Type B pancreatic cell (in vitro differentiated cells): ENCODE results near the gene RFC5. TPM values are rescaled to one million over a fixed set of nuclear protein-coding genes. Genes with fewer than 3 reads are reported as not detected.
"Not testable (repeated sequence)": the region's sequence is repeated elsewhere in the genome, so short reads cannot be mapped to it uniquely, and the experiment has no call there.

ENCODE experiments used
- DNase-seq: peaks from one replicate; pipeline ENCODE4 v3.0.0; 2021; ENCODE audit warnings: mixed read lengths; ENCODE audit not compliant: unreplicated experiment; ENCODE audit errors: extremely low spot score
- H3K27ac Mint-ChIP-seq: 2 replicates; pipeline ENCODE4 v1.8.0; 2021; ENCODE audit warnings: mild to moderate bottlenecking, mixed read lengths
- H3K27me3 Mint-ChIP-seq: 2 replicates; pipeline ENCODE4 v1.8.0; 2021; ENCODE audit warnings: mixed read lengths
- H3K36me3 Mint-ChIP-seq: 2 replicates; pipeline ENCODE4 v1.8.0; 2021; ENCODE audit warnings: mixed read lengths
- H3K4me1 Mint-ChIP-seq: one replicate; pipeline ENCODE4 v1.8.0; 2021; ENCODE audit warnings: mixed read lengths; ENCODE audit not compliant: unreplicated experiment
- H3K4me3 Mint-ChIP-seq: 2 replicates; pipeline ENCODE4 v1.8.0; 2021; ENCODE audit warnings: mild to moderate bottlenecking, mixed read lengths
- H3K9me3 Mint-ChIP-seq: 2 replicates; pipeline ENCODE4 v1.8.0; 2021; ENCODE audit warnings: mixed read lengths
- CTCF ChIP-seq: fragments of 200-600 bp; sonication (generic); conservative IDR thresholded peaks from 2 replicates; pipeline ENCODE4 v1.5.0; 2021; ENCODE audit warnings: antibody characterized with exemption, mild to moderate bottlenecking
- total RNA-seq: library from RNA; stranded (reverse); gene quantifications from 2 replicates; pipeline ENCODE4 v1.2.1, GENCODE V29; 2021; ENCODE audit warnings: low replicate concordance

Gene RFC5
- total RNA-seq, 1 donor from 2014 or later = 41.9 TPM

GRCh38 chr12:117998719-117999118 lies 17.8 kb upstream of the RFC5 start:
- H3K4me3 Mint-ChIP-seq = no peak overlapping the region
- H3K27me3 Mint-ChIP-seq = peaks cover 6% of the 10 kb centered on the region
- no peaks in the 10 kb centered on the region for H3K9me3 Mint-ChIP-seq
- DNase-seq = no peak
- H3K36me3 Mint-ChIP-seq = no peaks in the 10 kb centered on the region
- H3K4me1 Mint-ChIP-seq = no peaks in the 10 kb centered on the region
- no peak for TF ChIP-seq CTCF
- no peak overlapping the region for H3K27ac Mint-ChIP-seq

GRCh38 chr12:117999806-118000205 lies 16.7 kb upstream of the RFC5 start:
- not testable (repeated sequence) for H3K27ac Mint-ChIP-seq, H3K9me3 Mint-ChIP-seq, H3K36me3 Mint-ChIP-seq, H3K4me1 Mint-ChIP-seq, DNase-seq, H3K27me3 Mint-ChIP-seq, H3K4me3 Mint-ChIP-seq

- no peaks in the 10 kb centered on the region for H3K27me3 Mint-ChIP-seq
- no peak for DNase-seq
- no peaks in the 10 kb centered on the region for H3K36me3 Mint-ChIP-seq
- no peak for TF ChIP-seq CTCF
- no peaks in the 10 kb centered on the region for H3K9me3 Mint-ChIP-seq
- no peak overlapping the region for H3K27ac Mint-ChIP-seq
- H3K4me3 Mint-ChIP-seq = no peak overlapping the region
- H3K4me1 Mint-ChIP-seq = peaks cover 3% of the 10 kb centered on the region
Observed at GRCh38 chr12:118010903-118011302, 5.6 kb upstream of the RFC5 start.

- H3K4me3 Mint-ChIP-seq = no peak overlapping the region
- DNase-seq = no peak
- no peaks in the 10 kb centered on the region for H3K36me3 Mint-ChIP-seq
- no peak for TF ChIP-seq CTCF
- H3K9me3 Mint-ChIP-seq = no peaks in the 10 kb centered on the region
- peaks cover 8% of the 10 kb centered on the region for H3K4me1 Mint-ChIP-seq
- H3K27me3 Mint-ChIP-seq = no peaks in the 10 kb centered on the region
- H3K27ac Mint-ChIP-seq = no peak overlapping the region
Observed at GRCh38 chr12:118011377-118011776, 5.1 kb upstream of the RFC5 start.

- Mint-ChIP-seq H3K27ac (no peak overlapping the region), H3K9me3 (no peaks in the 10 kb centered on the region), H3K4me3 (no peak overlapping the region), H3K36me3 (no peaks in the 10 kb centered on the region), H3K27me3 (no peaks in the 10 kb centered on the region), H3K4me1 (peaks cover 9% of the 10 kb centered on the region)
- TF ChIP-seq CTCF = no peak
- DNase-seq = no peak
Observed at GRCh38 chr12:118011961-118012360, 4.5 kb upstream of the RFC5 start.

GRCh38 chr12:118013283-118013682 lies 3.2 kb upstream of the RFC5 start:
- H3K9me3 Mint-ChIP-seq = no peaks in the 10 kb centered on the region
- peaks cover 15% of the 10 kb centered on the region for H3K4me1 Mint-ChIP-seq
- no peaks in the 10 kb centered on the region for H3K27me3 Mint-ChIP-seq
- H3K4me3 Mint-ChIP-seq = no peak overlapping the region
- no peaks in the 10 kb centered on the region for H3K36me3 Mint-ChIP-seq
- no peak for TF ChIP-seq CTCF
- DNase-seq = no peak
- H3K27ac Mint-ChIP-seq = no peak overlapping the region
